Measurements from ENCODE around the gene TRIP13.

The TRIP13 gene

GRCh38 chr5:943201-943917, 50.7 kb downstream of the TRIP13 start:
- DNase-seq = peak; percentile 72

- DNase-seq = peak; percentile 69
These were observed 51.4 kb downstream of the TRIP13 start for GRCh38 chr5:943918-944620.

GRCh38 chr5:944621-944927, 51.9 kb downstream of the TRIP13 start:
- no peak for DNase-seq

GRCh38 chr5:944992-945685, 52.5 kb downstream of the TRIP13 start:
- DNase-seq = no peak

- DNase-seq = peak; percentile 91
These were observed 53.2 kb downstream of the TRIP13 start for GRCh38 chr5:945691-946551.

- DNase-seq = no peak
These were observed 54.3 kb downstream of the TRIP13 start for GRCh38 chr5:946720-947625.

GRCh38 chr5:947626-948471, 55.2 kb downstream of the TRIP13 start:
- DNase-seq = no peak

GRCh38 chr5:948472-949274, 56.0 kb downstream of the TRIP13 start:
- DNase-seq = no peak

GRCh38 chr5:949275-949543, 56.5 kb downstream of the TRIP13 start:
- no peak for DNase-seq

- DNase-seq = no peak
These were observed 57.3 kb downstream of the TRIP13 start for GRCh38 chr5:949815-950560.

GRCh38 chr5:951940-952596, 59.4 kb downstream of the TRIP13 start:
- DNase-seq = no peak

GRCh38 chr5:952597-953271, 60.0 kb downstream of the TRIP13 start:
- no peak for DNase-seq

- DNase-seq = no peak
These were observed 61.1 kb downstream of the TRIP13 start for GRCh38 chr5:953535-954449.

- DNase-seq = no peak
These were observed 63.4 kb downstream of the TRIP13 start for GRCh38 chr5:955886-956761.

- DNase-seq = no peak
These were observed 64.5 kb downstream of the TRIP13 start for GRCh38 chr5:956941-957747.
